ENCODE data around the gene MSRB3.
"Not testable (repeated sequence)": the region's sequence is repeated elsewhere in the genome, so short reads cannot be mapped to it uniquely, and the experiment has no call there.

MSRB3 gene

GRCh38 chr12:65292241-65292640 is 13.8 kb downstream of the MSRB3 start:
- DNase-seq: no peak

GRCh38 chr12:65293735-65294134 is 15.3 kb downstream of the MSRB3 start:
- DNase-seq: no peak

GRCh38 chr12:65294641-65295262 is 16.3 kb downstream of the MSRB3 start:
- no peak for DNase-seq

GRCh38 chr12:65296508-65297265 is 18.2 kb downstream of the MSRB3 start:
- DNase-seq: no peak

GRCh38 chr12:65300097-65300496 is 21.6 kb downstream of the MSRB3 start:
- no peak for DNase-seq

- no peak for DNase-seq
Observed at GRCh38 chr12:65300679-65301349, 22.3 kb downstream of the MSRB3 start.

GRCh38 chr12:65302891-65303290 is 24.4 kb downstream of the MSRB3 start:
- no peak for DNase-seq

GRCh38 chr12:65305346-65305950 is 27.0 kb downstream of the MSRB3 start:
- DNase-seq: no peak

- no peak for DNase-seq
Observed at GRCh38 chr12:65306366-65307168, 28.1 kb downstream of the MSRB3 start.

GRCh38 chr12:65307169-65307501 is 28.7 kb downstream of the MSRB3 start:
- no peak for DNase-seq

- DNase-seq: no peak
Observed at GRCh38 chr12:65308006-65308405, 29.5 kb downstream of the MSRB3 start.

- no peak for DNase-seq
Observed at GRCh38 chr12:65308601-65309071, 30.2 kb downstream of the MSRB3 start.

- DNase-seq: no peak
Observed at GRCh38 chr12:65311260-65311659, 32.8 kb downstream of the MSRB3 start.

- DNase-seq: no peak
Observed at GRCh38 chr12:65313719-65314317, 35.3 kb downstream of the MSRB3 start.

GRCh38 chr12:65315238-65315637 is 36.8 kb downstream of the MSRB3 start:
- DNase-seq: not testable (repeated sequence)

- DNase-seq: no peak
Observed at GRCh38 chr12:65318186-65318685, 39.8 kb downstream of the MSRB3 start.

GRCh38 chr12:65319688-65320200 is 41.3 kb downstream of the MSRB3 start:
- DNase-seq: no peak

- no peak for DNase-seq
Observed at GRCh38 chr12:65323070-65323469, 44.6 kb downstream of the MSRB3 start.

- DNase-seq: no peak
Observed at GRCh38 chr12:65324056-65324455, 45.6 kb downstream of the MSRB3 start.

- DNase-seq: no peak
Observed at GRCh38 chr12:65324551-65324950, 46.1 kb downstream of the MSRB3 start.

GRCh38 chr12:65325183-65325582 is 46.7 kb downstream of the MSRB3 start:
- no peak for DNase-seq

- no peak for DNase-seq
Observed at GRCh38 chr12:65326616-65327015, 48.1 kb downstream of the MSRB3 start.
